HG02610 (cell line): ENCODE measurements around the gene RAB4B.
"Not testable (repeated sequence)": the region's sequence is repeated elsewhere in the genome, so short reads cannot be mapped to it uniquely, and the experiment has no call there.

Experiments
- ATAC-seq: cut with Tn5 transposase; IDR thresholded peaks from one replicate; pipeline ENCODE4 v1.9.1; 2021; ENCODE audit warnings: mild to moderate bottlenecking, moderate library complexity; ENCODE audit not compliant: unreplicated experiment

The RAB4B gene, protein sequence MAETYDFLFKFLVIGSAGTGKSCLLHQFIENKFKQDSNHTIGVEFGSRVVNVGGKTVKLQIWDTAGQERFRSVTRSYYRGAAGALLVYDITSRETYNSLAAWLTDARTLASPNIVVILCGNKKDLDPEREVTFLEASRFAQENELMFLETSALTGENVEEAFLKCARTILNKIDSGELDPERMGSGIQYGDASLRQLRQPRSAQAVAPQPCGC

DNA sequence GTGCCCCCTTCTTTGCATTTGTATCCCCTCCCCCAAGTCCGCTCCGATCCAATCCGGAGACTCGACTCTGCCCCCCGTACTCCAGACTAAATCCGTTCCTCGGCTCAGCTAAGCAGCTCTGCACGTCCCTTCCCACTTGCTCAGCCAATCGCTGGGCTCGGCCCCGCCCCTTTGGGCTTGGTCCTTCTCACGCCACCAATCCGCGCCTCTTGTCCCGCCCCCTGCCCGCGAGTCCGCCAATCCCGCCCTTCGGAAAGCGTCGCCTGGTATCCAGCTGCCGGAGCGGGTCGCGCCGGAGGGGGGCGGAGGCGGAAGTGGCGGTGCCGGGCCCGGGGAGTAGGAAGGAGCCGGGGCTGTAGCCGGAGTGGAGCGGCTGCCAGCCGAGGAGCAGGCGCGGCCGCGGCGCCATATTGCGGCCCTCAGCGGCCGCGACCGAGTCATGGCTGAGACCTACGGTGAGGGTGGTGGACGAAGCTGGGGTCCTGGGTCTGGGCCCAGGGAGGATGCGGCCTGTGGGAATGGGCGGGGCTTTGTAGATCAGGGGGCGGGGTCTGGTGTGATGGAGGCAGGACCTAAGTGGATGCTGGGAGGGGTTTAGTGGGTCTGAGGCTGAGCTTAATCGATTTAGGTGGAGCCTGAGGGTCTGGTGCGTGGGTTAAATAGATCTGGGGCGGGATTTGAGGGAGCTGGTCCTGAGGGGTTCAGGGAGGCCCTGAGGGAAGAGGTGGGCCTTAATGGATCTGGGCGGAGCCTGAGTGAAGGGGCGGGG, at the start of gene RAB4B:
TSS of gene RAB4B (plus strand) at position 311 of the 769 bp plus-strand sequence. CDS start at position 440, 129 bp downstream.
- ATAC-seq: peak; percentile 52

DNA sequence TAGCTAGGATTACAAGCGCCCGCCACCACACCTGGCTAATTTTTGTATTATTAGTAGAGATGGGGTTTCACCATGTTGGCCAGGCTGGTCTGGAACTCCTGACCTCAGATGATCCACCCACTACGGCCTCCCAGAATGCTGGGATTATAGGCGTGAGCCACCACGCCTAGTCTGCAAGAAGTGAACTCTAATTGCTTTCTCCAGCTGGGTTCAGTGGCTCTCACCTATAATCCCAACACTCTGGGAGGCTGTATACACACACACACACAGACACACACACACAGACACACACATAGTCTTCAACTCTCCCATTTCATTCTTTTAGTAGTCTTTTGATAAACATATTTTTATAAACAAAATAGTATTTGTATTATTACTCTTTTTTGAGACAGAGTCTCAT, 48.0 kb upstream of the RAB4B start:
- not testable (repeated sequence) for ATAC-seq

DNA sequence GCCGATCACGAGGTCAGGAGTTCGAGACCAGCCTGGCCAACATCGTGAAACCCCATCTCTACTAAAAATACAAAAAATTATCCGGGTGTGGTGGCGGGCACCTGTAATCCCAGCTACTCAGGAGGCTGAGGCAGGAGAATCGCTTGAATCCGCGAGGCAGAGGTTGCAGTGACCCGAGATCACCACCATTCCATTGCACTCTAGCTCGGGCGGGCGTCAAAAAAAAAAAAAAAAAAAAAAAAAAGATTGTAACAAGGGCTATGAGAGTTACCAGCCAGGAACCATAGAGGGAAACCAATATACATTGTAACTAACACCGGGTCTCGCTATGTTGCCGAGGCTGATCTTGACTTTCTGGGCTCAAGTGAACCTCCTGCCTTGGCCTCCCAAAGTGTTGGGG, 45.7 kb upstream of the RAB4B start:
- not testable (repeated sequence) for ATAC-seq

DNA sequence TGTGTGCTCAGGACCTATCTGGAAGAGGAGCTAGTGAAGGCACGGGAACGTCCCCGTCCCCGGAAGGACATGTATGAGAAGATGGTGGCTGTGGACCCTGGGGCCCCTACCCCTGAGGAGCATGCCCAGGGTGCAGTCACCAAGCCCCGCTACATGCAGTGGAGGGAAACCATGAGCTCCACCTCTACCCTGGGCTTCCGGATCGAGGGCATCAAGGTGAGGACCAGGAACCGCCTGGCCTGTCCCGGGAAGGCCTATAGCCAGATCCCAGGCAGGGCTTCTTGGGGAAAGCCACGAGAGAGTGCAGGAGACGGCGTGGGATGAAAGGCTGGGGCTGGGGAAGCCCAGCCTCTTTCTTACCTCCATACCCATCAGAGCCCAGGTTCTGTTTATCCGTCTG, 44.9 kb upstream of the RAB4B start:
- ATAC-seq: no peak

DNA sequence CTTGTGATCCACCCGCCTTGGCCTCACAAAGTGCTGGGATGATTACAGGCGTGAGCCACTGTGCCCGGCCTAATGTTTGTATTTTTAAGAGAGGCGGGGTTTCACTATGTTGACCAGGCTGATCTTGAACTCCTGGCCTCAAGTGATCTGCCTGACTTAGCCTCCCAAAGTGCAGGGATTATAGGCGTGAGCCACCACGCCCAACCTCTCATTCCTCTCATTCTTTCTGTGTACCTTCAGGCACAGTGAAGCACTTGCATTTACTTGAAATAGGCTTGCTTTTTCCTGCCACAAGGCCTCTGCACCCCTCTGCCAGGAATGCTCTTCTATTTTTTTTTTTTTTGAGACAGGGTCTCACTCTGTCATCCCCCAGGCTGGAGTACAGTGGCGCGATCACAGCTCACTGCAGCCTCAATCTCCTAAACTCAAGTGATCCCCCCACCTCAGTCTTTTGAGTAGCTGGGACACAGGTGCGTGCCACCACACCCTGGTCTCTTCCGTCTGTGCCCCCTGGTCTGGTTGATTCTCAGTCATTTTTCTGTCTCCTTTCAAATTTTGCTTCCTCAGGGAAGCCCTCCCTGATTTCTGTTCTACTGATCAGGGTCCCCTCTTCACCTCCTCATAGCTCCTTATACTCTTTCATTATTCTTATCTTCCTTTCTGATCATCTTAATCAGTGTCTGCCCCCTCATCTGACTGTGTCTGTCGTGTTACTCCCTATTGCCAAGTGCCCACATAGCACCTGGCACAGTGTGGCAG, 42.9 kb upstream of the RAB4B start:
- ATAC-seq: no peak

DNA sequence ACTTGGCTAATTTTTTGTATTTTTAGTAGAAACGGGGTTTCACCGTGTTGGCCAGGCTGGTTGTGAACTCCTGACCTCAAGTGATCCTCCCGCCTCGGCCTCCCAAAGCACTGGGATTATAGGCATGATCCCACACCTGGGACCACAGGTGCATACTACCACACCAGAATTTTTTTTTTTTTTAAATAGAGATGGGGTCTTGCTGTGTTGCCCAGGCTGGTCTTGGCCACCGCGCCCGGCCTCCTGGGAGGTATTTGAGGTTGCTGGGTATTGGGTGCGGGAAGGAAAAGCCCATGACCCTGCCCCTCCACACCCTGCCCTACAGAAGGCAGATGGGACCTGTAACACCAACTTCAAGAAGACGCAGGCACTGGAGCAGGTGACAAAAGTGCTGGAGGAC, 41.4 kb upstream of the RAB4B start:
- no peak for ATAC-seq

DNA sequence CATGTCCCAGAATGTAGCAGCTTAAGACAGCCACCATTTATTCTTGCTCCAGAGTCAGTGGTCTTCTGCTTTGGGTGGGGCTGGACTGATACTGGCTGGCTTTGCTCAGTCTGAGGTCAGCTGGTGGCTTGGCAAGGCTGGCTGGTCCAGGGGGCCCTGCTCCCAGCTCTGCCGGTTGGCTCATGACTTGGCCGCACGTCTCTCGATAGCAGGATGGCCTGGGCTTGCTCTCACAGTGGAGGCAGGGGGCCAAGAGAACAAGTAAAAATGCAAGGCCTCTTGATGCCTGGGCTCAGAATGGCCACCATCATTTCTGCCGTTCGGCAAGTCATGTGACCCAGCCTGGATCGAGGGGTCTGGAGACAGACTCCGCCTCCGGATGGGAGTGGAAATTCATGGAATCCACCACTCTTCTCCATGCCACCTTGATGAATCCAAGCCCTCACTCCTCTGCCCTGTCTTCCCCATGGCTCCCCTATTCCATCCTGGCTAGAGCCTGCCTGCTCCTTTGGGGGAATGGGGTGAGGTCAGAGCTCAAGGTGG, 40.9 kb upstream of the RAB4B start:
- no peak for ATAC-seq

DNA sequence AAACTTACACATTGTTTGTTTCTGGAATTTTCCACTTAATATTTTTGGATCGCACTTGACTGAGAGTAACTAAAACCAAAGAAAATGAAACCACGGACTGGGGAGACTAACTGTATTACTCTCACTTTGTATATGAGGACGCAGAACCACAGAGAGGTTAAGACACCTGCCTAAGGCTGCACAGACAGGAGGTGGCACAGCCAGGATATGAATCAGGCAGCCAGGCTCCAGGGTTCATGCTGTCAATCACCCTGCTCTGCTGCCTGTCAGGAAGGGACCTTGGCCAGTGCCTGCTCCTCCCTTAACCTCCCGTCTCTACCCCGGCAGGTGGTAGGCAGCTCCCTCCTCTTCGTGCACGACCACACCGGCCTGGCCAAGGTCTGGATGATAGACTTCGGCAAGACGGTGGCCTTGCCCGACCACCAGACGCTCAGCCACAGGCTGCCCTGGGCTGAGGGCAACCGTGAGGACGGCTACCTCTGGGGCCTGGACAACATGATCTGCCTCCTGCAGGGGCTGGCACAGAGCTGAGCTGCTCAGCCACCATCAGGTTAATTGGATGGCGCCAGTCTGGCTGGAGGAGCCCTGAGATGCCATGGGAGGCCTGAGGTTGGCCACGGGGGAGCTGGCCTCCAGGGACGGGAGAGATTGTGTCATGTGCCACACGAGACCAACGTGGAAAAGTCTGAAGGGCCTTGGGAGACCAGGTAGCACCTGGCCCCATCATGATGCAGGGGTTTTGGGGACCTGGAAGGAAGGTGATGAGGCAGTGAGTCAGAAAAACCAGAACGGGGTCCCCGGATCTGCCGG, 38.8 kb upstream of the RAB4B start:
- ATAC-seq: no peak

DNA sequence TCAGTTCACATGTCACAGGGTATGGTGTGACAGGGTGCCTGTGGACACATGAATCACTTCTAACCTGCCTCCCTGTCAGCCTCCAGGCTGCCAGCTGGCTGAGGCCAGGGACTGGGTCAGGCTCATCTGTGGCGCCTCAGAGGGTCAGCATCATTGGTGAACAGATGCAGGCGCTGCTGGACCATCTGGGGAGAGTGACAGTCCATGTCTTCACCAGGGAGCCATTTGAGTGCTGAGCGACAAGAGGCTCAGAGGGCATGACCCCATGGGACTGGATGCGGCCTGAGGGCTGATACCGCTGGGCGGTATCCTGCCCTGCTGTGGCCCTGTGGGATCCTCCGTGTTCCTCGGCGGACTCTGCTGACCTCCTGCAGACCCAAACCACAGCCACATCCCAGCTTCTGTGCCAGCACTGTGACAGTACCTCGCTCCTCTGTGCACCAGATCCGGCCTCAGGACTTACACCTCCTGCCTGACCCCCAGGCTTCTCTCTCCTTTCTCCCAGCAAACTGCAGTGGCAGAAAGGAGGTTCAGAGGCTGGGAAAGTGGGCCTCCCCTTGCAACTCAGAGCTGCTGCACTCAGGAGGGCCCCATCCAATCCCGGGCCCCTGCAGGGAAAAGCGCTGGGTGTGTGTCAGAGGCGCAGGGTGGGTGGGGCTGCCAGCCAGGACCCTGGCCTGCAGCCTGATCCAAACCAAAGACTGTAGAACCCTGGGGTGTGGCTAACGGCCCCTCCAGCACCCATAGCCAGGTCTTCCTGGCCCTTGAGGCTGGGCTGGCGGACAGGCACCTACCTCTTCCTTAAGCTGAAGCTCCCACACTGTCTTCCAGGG, 38.0 kb upstream of the RAB4B start:
- no peak for ATAC-seq

DNA sequence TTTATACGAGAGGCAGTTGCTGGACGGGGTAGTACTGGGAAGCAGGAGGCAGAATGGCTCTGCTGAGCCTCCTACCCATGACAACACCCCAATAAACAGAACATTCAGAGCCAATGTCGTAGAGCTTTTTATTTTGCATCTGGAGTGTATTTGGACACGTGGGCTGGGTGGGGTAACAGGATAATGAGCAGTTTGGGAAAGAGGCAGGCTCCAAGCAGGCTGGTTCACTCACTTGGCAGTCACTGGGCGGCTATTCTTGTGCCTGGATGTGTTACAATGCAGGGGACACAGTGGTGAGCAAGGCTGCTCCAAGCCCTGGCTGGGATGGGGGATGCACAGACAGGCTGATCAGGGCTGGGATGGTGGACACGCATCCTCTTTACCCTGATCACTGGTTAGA, 37.3 kb upstream of the RAB4B start:
- ATAC-seq: no peak

DNA sequence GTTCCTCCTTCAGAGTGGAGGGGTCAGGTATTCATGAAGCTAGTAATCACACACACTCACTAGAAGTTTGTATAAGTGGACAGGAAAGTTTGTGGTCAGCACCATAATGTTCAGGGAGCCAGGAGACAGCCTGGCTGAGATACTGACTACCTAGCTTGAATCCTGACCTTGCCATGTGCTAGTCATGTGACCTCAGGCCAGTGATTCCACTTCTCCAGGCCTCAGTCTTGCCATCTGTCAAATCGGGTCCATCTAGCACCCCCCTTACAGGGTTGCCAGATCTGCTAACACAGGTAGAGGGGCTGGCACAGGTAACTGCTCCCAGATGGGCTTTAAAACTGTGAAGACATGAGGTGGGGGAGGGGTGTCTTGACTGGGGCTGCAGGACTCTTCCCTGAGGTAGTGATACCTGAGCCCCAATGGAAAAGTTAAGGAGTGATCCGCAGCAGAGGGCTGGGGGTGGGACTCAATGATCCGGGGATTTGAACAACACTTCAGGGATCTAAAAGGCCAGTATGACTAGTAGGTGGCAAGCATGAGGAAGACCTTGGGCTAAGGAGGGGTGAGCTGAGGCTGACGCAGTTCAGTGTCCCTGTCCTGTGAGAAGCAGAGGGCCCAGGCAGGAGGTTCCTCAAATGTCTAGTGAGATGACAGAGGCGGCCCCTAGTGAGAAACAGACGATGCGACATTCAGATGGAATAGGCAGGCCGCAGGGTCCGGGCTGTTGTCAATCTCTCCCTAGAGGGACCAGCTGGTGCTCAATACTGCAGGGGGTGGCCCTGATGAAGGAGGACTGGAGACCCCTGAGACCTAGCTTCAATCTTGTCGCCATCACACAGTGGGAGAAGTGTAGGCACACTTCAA, 36.3 kb upstream of the RAB4B start:
- no peak for ATAC-seq

DNA sequence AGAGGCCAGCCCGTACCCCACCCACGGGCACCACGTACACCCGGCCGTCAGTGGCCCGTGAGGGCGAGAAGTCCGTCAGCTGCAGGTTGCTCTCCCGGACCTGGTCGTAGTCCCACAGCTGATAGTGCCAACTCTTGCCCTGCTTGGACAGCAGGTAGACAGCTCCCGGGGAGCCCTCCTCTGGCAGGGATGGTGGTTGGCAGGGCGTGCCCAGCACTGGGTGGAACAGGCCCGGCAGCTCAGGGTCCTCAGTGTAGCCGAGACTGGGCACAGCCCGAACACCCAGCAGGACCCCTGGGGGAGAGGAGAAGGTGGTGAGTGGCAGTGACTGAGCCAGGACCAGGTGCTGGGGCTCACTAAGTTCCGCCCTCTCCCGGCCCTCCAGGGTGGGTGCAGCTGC, 35.6 kb upstream of the RAB4B start:
- ATAC-seq: no peak

DNA sequence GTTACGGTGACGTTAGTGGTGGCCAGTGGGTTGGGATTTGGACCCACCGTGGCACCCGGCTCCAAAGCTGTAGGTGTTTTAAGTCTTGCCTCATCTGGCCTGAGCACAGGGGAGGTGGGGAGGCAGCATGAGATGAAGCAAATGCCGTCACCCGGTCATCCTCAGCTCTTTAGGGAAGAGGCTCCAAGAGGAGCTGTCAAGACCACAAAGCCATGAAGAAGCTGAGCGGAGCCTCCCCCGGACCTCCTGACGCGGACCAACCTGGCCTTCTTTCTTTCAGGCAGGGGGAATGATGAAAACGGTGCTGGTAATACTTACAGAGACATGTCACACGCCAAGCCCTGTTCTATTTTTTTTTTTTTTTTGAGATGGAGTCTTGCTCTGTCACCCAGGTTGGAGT, 35.2 kb upstream of the RAB4B start:
- no peak for ATAC-seq

DNA sequence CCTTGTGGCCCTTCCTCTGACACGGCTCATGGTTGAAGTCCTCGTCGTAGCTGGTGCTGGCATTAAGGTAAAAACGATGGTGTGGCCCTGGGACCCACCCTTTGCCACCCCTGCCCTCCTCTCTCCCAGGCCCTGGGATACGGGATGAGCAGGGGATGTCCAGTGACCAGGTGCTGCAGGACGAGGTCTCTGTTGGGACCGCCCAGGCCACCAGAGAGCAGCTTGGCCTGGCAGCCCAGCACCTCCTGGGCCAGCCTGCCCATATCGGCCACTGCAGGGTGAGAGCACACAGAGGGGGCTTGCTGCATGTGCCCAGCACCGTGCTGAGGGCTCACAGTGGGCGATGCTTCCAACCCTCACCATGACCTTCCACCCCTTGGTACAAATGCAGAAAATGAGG, 34.1 kb upstream of the RAB4B start:
- ATAC-seq: no peak

DNA sequence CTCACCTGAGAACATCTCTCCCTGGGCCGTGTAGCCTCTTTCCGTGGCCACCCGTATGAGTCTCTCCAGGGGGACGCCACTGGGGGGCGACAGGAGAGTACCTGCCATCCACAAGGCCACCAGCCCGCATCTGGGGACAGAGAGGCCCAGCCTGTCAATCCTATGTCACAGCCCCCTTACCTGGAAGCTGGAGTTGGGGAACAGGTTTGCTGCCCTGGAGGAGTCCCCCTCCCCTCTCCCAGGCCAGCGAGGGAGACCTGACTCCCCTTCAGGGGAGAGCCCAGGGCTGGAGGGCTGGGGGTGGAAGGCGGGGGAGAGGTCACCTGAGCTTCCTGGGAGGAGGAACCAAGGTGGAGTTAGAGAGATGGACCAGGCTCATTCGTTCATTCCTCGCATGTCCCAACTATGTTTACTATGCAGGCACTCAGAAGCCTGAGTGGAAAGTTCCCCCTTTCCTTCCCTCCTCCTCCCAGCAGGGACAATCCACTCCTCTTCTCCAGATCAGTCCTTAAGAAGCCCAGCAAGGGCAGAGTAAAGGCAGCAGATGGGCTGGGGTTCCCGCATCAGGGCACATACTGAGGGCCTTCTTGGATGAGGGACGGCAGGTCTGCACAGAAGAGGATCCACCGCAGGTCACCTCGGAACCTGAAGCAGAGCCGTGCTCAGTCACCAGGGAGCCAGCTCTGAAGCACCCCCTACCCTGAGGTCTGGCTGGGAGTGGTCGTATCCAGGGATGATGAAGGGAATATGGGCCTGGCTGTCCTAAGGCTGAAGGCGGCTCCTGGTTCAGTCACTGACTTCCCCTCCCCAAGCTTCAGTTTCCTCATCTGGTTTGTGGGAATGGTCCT, 33.3 kb upstream of the RAB4B start:
- no peak for ATAC-seq

DNA sequence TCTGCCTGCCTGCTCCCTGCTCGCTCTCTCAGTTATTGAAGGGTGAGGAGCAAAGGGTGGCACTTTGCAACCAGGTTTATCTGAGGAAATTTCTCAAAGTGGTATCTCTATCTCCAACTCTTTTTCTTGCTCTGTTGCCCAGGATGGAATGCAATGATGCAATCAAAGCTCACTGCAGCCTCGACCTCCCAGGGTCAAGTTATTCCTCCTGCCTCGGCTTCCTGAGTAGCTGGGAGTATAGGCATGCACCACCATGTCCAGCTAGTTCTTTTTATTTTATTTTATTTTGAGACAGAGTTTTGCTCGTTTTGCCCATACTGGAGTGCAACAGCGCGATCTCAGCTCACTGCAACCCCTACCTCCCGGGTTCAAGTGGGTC, 32.7 kb upstream of the RAB4B start:
- no peak for ATAC-seq

DNA sequence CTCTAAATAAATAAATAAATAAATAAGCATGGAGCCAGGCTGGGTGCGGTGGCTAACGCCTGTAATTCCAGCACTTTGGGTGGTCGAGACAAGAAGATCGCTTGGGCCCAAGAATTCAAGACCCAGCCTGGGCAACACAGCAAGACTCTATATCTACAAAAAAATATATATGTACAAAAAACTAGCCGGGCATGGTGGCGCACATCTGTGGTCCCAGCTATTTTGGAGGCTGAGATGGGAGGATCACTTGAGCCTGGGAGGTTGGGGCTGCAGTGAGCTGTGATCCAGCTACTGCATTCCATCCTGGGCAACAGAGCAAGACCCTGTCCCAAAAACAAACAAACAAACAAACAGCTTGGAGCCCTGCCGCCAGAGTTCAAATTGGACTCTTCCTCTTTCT, 30.5 kb upstream of the RAB4B start:
- ATAC-seq: no peak
